K562 (cell line): ENCODE measurements around the gene SLC4A1. TPM values are rescaled to one million over a fixed set of nuclear protein-coding genes. Genes with fewer than 3 reads are reported as not detected.

ENCODE experiments used
- ATAC-seq: fragments of 200-7000 bp; cut with Tn5 transposase; 3 replicates; pipeline ENCODE4 v1.9.1; 2020; ENCODE audit warnings: moderate library complexity
- BruUV-seq: library from RNA; stranded (reverse); fragments of 400-500 nt; replicated peaks from 2 replicates; lab custom pipeline; 2021; lab: Mats Ljungman, UMichigan
- CTCF ChIA-PET: fragments of 300-600 bp; formaldehyde crosslinking; extraction: SDS; loops from one replicate; lab custom pipeline; 2021; ENCODE audit warnings: low intra/inter-chr PET ratio; lab: Yijun Ruan, JAX
- POLR2A ChIA-PET: fragments of 300-600, 350-650 bp; sonication (Branson Sonifier 250); formaldehyde crosslinking; extraction: SDS; loops from one replicate; lab custom pipeline; 2021; ENCODE audit warnings: antibody characterized with exemption, inconsistent platforms; lab: Yijun Ruan, JAX
- DNase-seq, 4 experiments: peaks; one replicate each; pipeline versions ENCODE4 v3.0.0 to v3.0.0-alpha.2; 2011 to 2018; ENCODE audit warnings: low spot score in 3 of 4, mixed read lengths in 3 of 4; ENCODE audit errors: extremely low read depth in 1 of 4
- FAIRE-seq: peaks from 2 replicates; lab custom pipeline; 2011; peaks lifted over from hg19 to GRCh38; lab: Jason Lieb, UNC
- H2AFZ ChIP-seq: 2 replicates; pipeline ENCODE4 v1.6.0; 2011; ENCODE audit warnings: low read depth, low read length, control low read depth, inconsistent platforms
- H3K27ac ChIP-seq: fragments of 200-600 bp; 3 replicates; pipeline ENCODE4 v1.8.0; 2011; ENCODE audit warnings: low read depth, mild to moderate bottlenecking, control low read depth, inconsistent platforms, low read length, moderate library complexity, mixed read lengths; ENCODE audit errors: extremely low read depth
- H3K27me3 ChIP-seq, 2 experiments: fragments of 300-600 bp in 1 of 2; 2 replicates in 1 of 2; 3 replicates in 1 of 2; pipeline versions ENCODE4 v1.6.0 to v1.8.0; 2011; ENCODE audit warnings: inconsistent platforms in 2 of 2, low read length in 2 of 2, mild to moderate bottlenecking in 1 of 2, mixed read lengths in 1 of 2, moderate library complexity in 1 of 2; ENCODE audit not compliant: control insufficient read depth in 2 of 2, insufficient read depth in 2 of 2
- H3K36me3 ChIP-seq: fragments of 300-600 bp; 3 replicates; pipeline ENCODE4 v1.8.0; 2011; ENCODE audit warnings: mild to moderate bottlenecking, low read length, inconsistent platforms; ENCODE audit not compliant: control insufficient read depth, insufficient read depth
- H3K4me1 ChIP-seq, 2 experiments: fragments of 200-600 bp in 1 of 2; replicated peaks in 1 of 2; 2 replicates in 1 of 2; 3 replicates in 1 of 2; pipeline versions ENCODE4 v1.5.1 to v1.8.0; 2011; ENCODE audit warnings: inconsistent platforms in 2 of 2, low read length in 2 of 2, mild to moderate bottlenecking in 1 of 2, mixed read lengths in 1 of 2, moderate library complexity in 1 of 2; ENCODE audit not compliant: control insufficient read depth in 2 of 2, insufficient read depth in 2 of 2
- H3K4me2 ChIP-seq: 2 replicates; pipeline ENCODE4 v1.6.1; 2011; ENCODE audit warnings: low read length, control low read depth, inconsistent platforms, mixed read lengths; ENCODE audit not compliant: insufficient read depth
- H3K4me3 ChIP-seq: fragments of 200-600 bp; sonication (generic), shearing (Covaris generic); 2 replicates; pipeline ENCODE4 v1.5.1; 2016; ENCODE audit warnings: control low read depth, inconsistent platforms
- H3K79me2 ChIP-seq: fragments of 200-600 bp; 3 replicates; pipeline ENCODE4 v1.8.0; 2011; ENCODE audit warnings: low read length, inconsistent platforms; ENCODE audit not compliant: control insufficient read depth, insufficient read depth
- H3K9ac ChIP-seq, 2 experiments: 2 replicates each; pipeline versions ENCODE4 v1.6.0 to v1.6.1; 2011; ENCODE audit warnings: low read depth in 2 of 2, low read length in 2 of 2, control low read depth in 1 of 2, inconsistent platforms in 1 of 2, mild to moderate bottlenecking in 1 of 2, mixed read lengths in 1 of 2; ENCODE audit not compliant: insufficient read depth in 1 of 2
- H3K9me1 ChIP-seq: one replicate; pipeline ENCODE4 v1.6.0; 2011; ENCODE audit warnings: inconsistent platforms, mild to moderate bottlenecking, low read length, moderate library complexity; ENCODE audit not compliant: control insufficient read depth, insufficient read depth
- H3K9me3 ChIP-seq: replicated peaks from 2 replicates; pipeline ENCODE4 v1.5.1; 2011; ENCODE audit warnings: low read depth, low read length, inconsistent platforms; ENCODE audit not compliant: control insufficient read depth, insufficient read depth
- H4K20me1 ChIP-seq: replicated peaks from 2 replicates; pipeline ENCODE4 v1.6.1; 2011; ENCODE audit warnings: low read length, inconsistent platforms, mixed read lengths; ENCODE audit not compliant: control insufficient read depth, insufficient read depth
- ASH1L ChIP-seq: fragments of 450-650 bp; IDR thresholded peaks from 2 replicates; pipeline ENCODE4 v1.6.1; 2018; ENCODE audit warnings: borderline replicate concordance, mild to moderate bottlenecking, low read depth; ENCODE audit not compliant: partially characterized antibody
- CBFB ChIP-seq: sonication (generic); formaldehyde crosslinking; IDR thresholded peaks from 2 replicates; pipeline ENCODE4 v1.4.0; 2020; ENCODE audit warnings: mild to moderate bottlenecking, missing genetic modification reagents
- PREB ChIP-seq: sonication (generic); formaldehyde crosslinking; IDR thresholded peaks from 2 replicates; pipeline ENCODE4 v1.8.1; 2023; ENCODE audit warnings: mild to moderate bottlenecking, missing genetic modification reagents
- XRCC3 ChIP-seq: fragments of 450-650 bp; IDR thresholded peaks from 2 replicates; pipeline ENCODE4 v1.6.1; 2017; ENCODE audit warnings: mild to moderate bottlenecking, moderate library complexity
- ZBED1 ChIP-seq: IDR thresholded peaks from 2 replicates; pipeline ENCODE4 v1.6.1; 2014
- ZEB2 ChIP-seq: fragments of 450-650 bp; IDR thresholded peaks from 2 replicates; pipeline ENCODE4 v1.6.1; 2016
- ZNF280A ChIP-seq: fragments of 450-650 bp; IDR thresholded peaks from 2 replicates; pipeline ENCODE4 v1.6.1; 2018; ENCODE audit warnings: mild to moderate bottlenecking, low read depth; ENCODE audit not compliant: partially characterized antibody
- WGBS: fragments of 100-300 bp; shearing (Covaris generic); methylation state at CpG from one replicate; pipeline ENCODE4 v1.1.6; 2016; ENCODE audit warnings: low coverage, mixed read lengths; ENCODE audit not compliant: insufficient coverage; ENCODE audit errors: missing lambda C conversion rate; 5-methylcytosine and 5-hydroxymethylcytosine counted together
- in situ Hi-C: fragments of 300-500 bp; cut with MboI; formaldehyde crosslinking; loops from 4 replicates; pipeline ENCODE4 v1.15.0; 2018; ENCODE audit warnings: inconsistent platforms, mixed read lengths
- intact Hi-C: fragments of 100-400 bp; cut with micrococcal nuclease; formaldehyde crosslinking; loops from 2 replicates; pipeline ENCODE4 v1.14.2; 2022
- polyA plus RNA-seq, 8 experiments: library from polyadenylated mRNA; depleted of rRNA in 4 of 8; stranded (reverse) in 5 of 8; unstranded in 3 of 8; fragments of >200 nt; fragmentation: Nextera tagmentation in 2 of 8; fragmentation: Illumina TruSeq in 1 of 8; extraction: Ambion mirVana in 2 of 8; extraction: Trizol in 1 of 8; gene quantifications; 2 replicates each; pipeline versions ENCODE4 v1.2.1 to v1.2.3, GENCODE V29; 2011 to 2014; ENCODE audit warnings: inconsistent platforms in 1 of 8, missing spikeins in 1 of 8
- total RNA-seq, 7 experiments: library from RNA; depleted of rRNA in 6 of 7; stranded (reverse); fragments of >200 nt in 6 of 7; fragmentation: Illumina TruSeq in 2 of 7; extraction: Trizol in 2 of 7; gene quantifications; 2 replicates each; pipeline versions ENCODE4 v1.2.1 to v1.2.3, GENCODE V29; 2011 to 2021; ENCODE audit warnings: low replicate concordance in 1 of 7
- TF ChIP-seq, protein P1 (sequence below), 2 experiments: fragments of 450-650 bp in 1 of 2; IDR thresholded peaks; 2 replicates each; pipeline ENCODE4 v1.6.1; 2011 to 2017; ENCODE audit warnings: low read depth in 2 of 2, antibody characterized with exemption in 1 of 2, borderline replicate concordance in 1 of 2, low read length in 1 of 2, mild to moderate bottlenecking in 1 of 2, mixed read lengths in 1 of 2; ENCODE audit not compliant: control insufficient read depth in 1 of 2
- TF ChIP-seq, protein P2 (sequence below): sonication (generic); formaldehyde crosslinking; IDR thresholded peaks from 2 replicates; pipeline ENCODE4 v1.4.0; 2020; ENCODE audit warnings: mild to moderate bottlenecking, missing genetic modification reagents
- TF ChIP-seq, protein P3 (sequence below): sonication (generic); formaldehyde crosslinking; IDR thresholded peaks from 2 replicates; pipeline ENCODE4 v1.8.0; 2022; ENCODE audit warnings: missing genetic modification reagents, mild to moderate bottlenecking, moderate library complexity, borderline replicate concordance

SLC4A1 gene
- total and polyA plus RNA-seq, 9 of the 15 experiments (the other 6 are each of a cell fraction or from before 2014, with no cell fraction given), result 0.14 to 1.00 (median 0.53) TPM

DNA sequence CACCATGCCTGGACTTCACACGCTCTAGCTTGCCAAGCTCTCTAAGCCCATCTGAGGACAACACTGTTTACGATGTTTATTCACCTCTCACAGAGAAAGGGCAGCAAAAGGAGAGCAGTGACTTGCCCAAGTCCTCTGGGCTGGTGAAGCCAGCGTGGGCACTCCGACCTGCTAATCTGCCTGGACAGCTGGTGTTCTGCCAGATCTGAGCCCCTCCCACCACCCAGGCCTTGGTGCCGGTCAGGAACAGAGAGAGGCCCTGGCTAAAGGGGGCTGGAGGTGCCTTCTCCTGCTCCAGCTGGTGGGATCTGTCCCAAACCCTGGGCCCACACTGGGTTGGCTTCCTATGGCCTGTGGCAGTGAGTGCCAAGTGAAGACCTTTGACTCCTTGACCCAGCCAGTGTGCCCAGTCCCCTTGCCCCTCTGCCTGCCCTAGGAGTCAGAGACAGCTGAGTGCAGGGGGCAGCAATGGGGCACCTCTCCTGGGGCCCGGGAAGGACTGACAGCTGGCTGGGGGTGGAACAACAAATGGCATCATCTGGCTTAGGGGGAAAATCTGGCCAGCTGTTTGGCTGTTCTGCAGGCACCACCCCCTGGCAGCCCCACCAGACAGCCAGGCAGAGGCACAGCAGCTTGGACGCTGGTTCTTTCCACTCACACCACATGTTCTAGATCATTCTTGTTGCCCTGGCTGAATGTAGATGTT lies 1.8 kb upstream of the SLC4A1 start:
- POLR2A ChIA-PET, result interaction anchor here (1.2 to 2.2 kb wide), 3 partner anchors 11 to 13 kb away, joined by 3 to 5 read pairs (median 4); no protein-coding TSS in a partner anchor
- peaks cover 49 to 68% of the 10 kb centered on the region in 2 experiments for H3K4me1 ChIP-seq
- WGBS, result 41% methylated on average over 7 of the region's 7 CpGs
- peak overlapping the region in 1 of 2 experiments; percentile 6; a peak in 2 of 4 replicates for H3K9ac ChIP-seq
- H3K27me3 ChIP-seq, result no peaks in the 10 kb centered on the region
- ATAC-seq, result no peak
- peak overlapping the region; percentile 14; the same call in 1 of the 2 replicates for H2AFZ ChIP-seq
- in situ Hi-C loops (no loop called here), intact Hi-C loops (no loop called here)
- no peak for DNase-seq
- peak overlapping the region; percentile 15; the same call in 1 of the 2 replicates for H3K4me2 ChIP-seq
- no peaks in the 10 kb centered on the region for H3K36me3 ChIP-seq
- peaks cover 7% of the 10 kb centered on the region for H3K9me1 ChIP-seq
- no TSS peak for BruUV-seq
- H3K79me2 ChIP-seq, result no peaks in the 10 kb centered on the region
- FAIRE-seq, result no peak
- no peak overlapping the region for H3K27ac ChIP-seq
- no peaks in the 10 kb centered on the region for H4K20me1 ChIP-seq
- CTCF ChIA-PET, result no interaction called here
- H3K9me3 ChIP-seq, result no peaks in the 10 kb centered on the region
- H3K4me3 ChIP-seq, result no peak overlapping the region
- no peak for TF ChIP-seq ZEB2
- TF ChIP-seq, protein P1, sequence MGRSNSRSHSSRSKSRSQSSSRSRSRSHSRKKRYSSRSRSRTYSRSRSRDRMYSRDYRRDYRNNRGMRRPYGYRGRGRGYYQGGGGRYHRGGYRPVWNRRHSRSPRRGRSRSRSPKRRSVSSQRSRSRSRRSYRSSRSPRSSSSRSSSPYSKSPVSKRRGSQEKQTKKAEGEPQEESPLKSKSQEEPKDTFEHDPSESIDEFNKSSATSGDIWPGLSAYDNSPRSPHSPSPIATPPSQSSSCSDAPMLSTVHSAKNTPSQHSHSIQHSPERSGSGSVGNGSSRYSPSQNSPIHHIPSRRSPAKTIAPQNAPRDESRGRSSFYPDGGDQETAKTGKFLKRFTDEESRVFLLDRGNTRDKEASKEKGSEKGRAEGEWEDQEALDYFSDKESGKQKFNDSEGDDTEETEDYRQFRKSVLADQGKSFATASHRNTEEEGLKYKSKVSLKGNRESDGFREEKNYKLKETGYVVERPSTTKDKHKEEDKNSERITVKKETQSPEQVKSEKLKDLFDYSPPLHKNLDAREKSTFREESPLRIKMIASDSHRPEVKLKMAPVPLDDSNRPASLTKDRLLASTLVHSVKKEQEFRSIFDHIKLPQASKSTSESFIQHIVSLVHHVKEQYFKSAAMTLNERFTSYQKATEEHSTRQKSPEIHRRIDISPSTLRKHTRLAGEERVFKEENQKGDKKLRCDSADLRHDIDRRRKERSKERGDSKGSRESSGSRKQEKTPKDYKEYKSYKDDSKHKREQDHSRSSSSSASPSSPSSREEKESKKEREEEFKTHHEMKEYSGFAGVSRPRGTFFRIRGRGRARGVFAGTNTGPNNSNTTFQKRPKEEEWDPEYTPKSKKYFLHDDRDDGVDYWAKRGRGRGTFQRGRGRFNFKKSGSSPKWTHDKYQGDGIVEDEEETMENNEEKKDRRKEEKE (IDR thresholded peaks at IDR 0.05; ENCODE audit: borderline replicate concordance in 1 of 2, control insufficient read depth in 1 of 2, low read depth in 2 of 2, low read length in 1 of 2), result no peak
- no peak for TF ChIP-seq ZBED1
- TF ChIP-seq ASH1L, result no peak
- no peak for TF ChIP-seq ZNF280A
- TF ChIP-seq XRCC3, result no peak
- TF ChIP-seq, protein P2, sequence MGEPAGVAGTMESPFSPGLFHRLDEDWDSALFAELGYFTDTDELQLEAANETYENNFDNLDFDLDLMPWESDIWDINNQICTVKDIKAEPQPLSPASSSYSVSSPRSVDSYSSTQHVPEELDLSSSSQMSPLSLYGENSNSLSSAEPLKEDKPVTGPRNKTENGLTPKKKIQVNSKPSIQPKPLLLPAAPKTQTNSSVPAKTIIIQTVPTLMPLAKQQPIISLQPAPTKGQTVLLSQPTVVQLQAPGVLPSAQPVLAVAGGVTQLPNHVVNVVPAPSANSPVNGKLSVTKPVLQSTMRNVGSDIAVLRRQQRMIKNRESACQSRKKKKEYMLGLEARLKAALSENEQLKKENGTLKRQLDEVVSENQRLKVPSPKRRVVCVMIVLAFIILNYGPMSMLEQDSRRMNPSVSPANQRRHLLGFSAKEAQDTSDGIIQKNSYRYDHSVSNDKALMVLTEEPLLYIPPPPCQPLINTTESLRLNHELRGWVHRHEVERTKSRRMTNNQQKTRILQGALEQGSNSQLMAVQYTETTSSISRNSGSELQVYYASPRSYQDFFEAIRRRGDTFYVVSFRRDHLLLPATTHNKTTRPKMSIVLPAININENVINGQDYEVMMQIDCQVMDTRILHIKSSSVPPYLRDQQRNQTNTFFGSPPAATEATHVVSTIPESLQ (CRISPR knock-in tag), result no peak
- TF ChIP-seq, protein P3, sequence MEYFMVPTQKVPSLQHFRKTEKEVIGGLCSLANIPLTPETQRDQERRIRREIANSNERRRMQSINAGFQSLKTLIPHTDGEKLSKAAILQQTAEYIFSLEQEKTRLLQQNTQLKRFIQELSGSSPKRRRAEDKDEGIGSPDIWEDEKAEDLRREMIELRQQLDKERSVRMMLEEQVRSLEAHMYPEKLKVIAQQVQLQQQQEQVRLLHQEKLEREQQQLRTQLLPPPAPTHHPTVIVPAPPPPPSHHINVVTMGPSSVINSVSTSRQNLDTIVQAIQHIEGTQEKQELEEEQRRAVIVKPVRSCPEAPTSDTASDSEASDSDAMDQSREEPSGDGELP, result peak; percentile 57; the same call in 1 of the 2 replicates
- TF ChIP-seq PREB, result no peak
- peak; percentile 64; the same call in 1 of the 2 replicates for TF ChIP-seq CBFB (CRISPR knock-in tag)
